Activated gamma-delta T cell (primary cell): Measurements from ENCODE around the gene DOHH.

Experiments used
- DNase-seq: peaks from one replicate; lab custom pipeline; 2025; lab: John Stamatoyannopoulos, UW

Gene DOHH

DNA sequence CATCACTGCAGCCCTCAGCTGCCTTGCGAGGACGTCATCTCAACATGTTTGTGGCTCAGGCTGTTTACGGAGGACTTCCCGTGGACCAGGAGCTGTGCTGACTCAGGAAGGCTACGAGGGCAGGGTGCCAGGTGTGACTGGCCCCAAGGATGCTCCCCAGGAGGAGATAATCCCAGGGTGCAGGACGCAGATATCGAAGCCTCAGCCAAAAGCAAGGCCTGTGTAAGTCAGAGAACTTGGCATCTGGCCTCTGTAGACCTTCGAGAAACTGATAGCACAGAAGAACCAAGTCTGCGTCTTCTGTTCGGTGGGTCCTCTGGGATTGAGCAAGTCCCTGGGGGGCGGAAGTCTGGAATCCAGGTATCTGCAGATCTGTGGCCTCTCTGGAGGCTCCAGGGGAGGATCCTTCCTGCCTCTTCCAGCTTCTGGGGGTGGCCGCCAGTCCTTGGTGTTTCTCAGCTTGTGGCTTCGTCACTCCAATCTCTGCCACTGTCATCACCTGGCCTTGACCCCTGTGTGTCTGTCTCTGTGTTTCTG lies 2.6 kb upstream of the DOHH start:
- DNase-seq, result no peak

DNA sequence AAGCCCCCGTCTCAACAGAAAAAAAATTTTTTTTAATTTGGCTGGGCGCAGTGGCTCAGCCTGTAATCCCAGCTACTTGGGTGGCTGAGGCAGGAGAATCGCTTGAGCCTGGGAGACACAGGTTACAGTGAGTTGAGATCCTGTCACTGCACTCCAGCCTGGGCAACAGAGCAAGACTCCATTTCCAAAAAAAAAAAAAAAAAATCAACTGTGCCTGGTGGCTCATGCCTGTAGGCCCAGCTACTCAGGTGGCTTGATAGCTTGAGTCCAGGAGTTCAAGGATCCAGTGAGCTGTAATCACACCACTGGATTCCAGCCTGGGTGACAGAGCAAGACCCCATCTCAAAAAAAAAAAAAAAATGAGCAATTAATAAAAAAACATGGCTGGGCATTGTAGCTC lies 1.3 kb upstream of the DOHH start:
- DNase-seq, result no peak

DNA sequence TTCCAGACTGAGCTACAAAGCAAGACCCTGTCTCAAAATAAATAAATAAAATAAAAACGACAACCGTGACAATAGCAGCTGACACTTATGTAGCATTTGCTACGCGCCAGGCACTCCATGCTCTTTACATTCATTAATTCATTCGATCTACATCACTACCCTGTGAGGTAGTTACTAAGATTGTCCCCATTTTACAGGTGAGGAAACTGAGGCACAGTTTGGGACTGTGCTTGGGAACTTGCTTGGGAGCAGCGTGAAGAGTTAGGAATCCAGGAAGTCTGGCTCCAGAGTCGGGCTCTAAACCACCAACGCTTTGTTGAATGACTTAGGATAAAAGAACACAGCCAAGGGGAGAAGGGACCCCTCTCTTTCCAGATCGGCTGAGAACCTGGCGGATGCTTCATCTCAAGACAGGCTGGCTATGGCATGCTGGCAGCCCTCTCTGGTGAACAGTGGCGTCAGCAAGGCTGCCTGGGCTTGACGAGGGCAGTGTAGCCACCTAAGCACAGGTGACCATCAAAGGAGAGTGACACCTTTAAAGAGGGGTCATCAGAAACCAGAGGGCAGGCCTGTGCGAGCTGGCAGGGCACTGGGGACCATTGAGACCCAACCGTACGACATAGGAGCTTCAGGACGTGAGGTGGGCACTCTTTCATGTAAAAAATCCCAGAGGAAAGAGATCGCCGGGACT lies 591 bp downstream of the DOHH start:
- DNase-seq, result no peak

DNA sequence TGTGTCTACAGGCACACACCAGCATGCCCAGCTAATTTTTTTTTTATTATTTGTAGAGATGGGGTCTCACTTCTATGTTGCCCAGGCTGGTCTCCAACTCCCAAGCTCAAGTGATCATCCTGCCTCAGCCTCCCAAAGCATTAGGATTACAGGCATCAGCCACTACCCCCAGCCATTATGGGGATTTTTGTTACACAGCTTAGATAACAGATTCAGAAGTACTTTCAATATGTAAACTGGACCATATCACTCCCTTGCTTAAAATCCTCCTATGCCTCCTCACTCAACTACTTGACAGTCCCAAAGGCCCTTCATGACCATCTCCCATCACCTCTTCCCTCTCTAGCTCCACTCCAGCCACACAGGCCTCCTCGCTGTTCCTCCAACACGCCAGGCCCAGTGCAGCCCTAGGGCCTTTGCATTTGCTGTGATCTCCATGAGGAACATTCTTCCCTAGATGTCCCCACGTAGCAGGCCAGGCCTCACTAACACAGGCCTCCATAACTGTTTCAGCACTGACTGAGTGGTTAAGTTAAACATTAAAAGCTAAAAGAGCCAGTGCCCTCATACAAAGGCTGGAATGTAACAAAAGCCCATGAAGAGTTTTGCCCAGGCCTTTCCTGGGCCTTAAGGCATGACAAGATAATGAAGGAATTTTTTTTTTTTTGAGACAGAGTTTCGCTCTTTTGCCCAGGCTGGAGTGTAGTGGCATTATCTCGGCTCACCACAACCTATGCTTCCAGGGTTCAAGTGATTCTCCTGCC lies 2.5 kb downstream of the DOHH start:
- no peak for DNase-seq

GRCh38 chr19:3496392-3497273 lies 3.8 kb downstream of the DOHH start:
- no peak for DNase-seq

DNA sequence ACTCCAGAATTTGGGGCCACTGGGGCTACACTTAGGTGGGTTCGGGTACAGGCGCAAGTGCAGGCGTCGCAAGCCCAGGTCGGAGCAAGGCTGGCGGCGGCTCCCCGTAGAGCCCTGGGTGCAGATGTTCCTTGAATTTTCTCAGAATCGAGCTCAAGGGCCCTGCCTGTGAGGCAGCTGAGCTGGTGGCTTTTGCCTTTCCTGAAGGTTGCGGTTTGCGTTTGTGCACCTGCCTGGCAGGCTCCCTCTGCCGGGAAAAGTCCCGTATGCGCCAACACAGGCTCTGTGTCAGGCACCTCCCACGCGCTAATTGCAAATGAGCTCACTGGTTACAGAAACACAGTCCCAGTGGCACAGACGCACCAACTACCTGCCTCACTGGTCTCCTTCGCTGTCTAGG lies 5.9 kb downstream of the DOHH start:
- DNase-seq, result no peak

DNA sequence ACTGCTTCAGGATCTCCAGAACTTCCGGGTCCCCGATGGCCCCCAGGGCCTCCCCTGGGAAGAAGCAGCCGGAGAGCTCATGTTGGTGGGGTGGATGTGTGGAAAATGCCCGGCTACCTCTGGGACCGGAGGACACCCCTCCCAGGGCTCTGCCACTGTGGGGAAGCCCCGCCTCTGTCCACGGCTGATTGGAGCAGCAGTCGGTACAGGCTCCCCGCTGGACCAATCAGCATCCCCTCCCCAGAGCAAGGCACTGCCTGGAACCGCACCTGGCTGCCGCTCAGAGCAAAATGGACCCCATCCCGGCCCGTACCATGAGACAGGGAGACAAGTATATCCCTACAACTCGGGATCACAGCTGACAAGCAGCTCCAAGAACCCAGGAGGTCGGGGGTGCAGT lies 6.4 kb downstream of the DOHH start:
- no peak for DNase-seq

DNA sequence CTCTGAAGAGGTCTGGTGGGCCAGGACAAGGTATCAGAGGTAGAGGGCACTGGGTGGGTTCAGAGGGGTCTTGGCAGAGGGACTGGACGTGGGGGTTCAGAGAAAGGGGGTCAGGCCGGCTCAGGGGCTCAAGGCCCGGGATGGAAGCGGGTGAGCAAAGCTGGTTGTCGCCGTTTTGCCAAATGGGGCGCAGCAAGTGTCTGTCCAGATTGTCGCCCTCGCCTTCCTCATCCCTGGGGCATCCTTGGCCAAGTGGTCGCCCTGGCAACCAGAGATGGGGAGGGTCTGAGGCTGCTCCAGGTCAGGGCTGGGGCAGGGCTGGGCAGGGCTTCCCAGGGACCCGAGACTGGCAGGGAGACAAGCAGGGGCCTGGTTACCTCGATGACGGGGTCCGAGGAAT lies 6.8 kb downstream of the DOHH start:
- no peak for DNase-seq

DNA sequence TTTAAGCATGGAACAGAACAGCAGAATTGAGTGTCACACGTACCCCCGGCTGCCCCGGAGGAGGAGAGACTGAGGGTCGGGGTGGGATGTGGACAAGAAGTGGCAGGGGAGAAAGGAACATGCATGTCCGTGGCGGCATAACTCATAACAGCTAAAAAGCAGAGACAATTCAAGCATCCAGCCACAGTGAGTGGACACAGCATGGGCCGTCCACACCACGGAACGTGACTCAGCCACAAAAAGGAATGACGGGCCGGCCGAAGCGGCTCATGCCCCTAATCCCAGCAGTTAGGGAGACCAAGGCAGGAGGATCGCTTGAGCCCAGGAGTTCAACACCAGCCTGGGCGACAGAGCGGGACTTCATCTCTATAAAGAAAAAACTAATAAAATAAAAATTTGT lies 7.6 kb downstream of the DOHH start:
- DNase-seq, result no peak

DNA sequence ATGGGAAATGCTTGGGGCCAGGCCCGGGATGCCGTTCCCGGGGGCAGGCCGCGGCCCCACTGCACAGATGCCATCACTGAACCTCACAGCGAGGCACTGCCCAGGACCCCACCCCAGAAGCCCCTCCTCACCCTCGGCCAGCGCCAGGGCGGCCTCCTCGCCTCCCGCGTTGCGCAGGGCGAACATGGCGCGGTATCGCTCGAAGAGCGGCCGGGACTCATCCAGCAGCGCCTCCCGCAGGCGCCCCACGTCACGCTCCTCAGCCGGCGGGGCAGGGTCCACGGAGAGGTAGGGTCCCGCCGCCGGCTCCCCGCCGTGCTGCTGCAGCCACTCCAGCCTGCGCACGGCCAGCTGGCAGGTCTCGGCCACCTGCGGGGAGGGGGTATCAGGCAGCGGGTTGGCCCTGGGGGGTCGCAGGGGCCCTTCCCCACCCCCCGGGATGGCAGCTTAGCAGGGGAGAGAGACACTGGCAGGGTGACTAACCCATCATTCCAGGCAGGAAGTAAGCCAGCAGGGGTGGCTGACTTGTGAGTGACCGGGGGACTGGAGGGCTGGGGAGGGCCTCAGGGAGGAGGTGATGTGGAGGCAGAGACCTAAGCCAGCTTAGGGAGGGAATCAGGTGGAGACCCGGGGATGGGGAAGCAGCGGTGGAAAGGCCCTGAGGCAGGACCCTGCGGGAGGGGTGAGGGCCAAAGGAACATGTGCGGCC lies 8.2 kb downstream of the DOHH start:
- DNase-seq, result no peak

GRCh38 chr19:3491396-3492119 lies 8.9 kb downstream of the DOHH start:
- DNase-seq, result no peak

DNA sequence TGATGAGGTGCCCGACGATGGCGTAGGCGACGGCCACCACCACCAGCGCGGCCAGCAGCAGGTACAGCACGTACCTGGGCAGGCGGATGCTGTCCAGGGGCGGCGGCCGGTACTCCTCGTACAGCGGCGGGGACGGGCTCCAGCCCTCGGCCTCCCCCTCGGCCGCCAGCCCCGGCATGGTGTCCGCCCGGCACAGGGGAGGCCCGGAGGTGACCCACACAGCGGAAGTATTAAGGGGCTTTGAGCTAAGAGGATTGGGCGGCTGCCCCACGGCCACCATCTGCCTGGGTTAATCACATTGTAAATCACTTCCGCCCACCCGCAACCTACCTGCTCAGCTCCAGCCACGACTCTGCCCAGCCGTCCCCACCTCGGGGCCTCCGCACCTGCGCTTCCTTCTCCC lies 17.2 kb downstream of the DOHH start, which contains the start of gene SMIM44:
TSS of gene SMIM44 (minus strand) at position 216 of the 403 bp plus-strand sequence. CDS start at position 178, 38 bp downstream.
- no peak for DNase-seq

GRCh38 chr19:3482507-3483225 lies 17.8 kb downstream of the DOHH start:
- no peak for DNase-seq

DNA sequence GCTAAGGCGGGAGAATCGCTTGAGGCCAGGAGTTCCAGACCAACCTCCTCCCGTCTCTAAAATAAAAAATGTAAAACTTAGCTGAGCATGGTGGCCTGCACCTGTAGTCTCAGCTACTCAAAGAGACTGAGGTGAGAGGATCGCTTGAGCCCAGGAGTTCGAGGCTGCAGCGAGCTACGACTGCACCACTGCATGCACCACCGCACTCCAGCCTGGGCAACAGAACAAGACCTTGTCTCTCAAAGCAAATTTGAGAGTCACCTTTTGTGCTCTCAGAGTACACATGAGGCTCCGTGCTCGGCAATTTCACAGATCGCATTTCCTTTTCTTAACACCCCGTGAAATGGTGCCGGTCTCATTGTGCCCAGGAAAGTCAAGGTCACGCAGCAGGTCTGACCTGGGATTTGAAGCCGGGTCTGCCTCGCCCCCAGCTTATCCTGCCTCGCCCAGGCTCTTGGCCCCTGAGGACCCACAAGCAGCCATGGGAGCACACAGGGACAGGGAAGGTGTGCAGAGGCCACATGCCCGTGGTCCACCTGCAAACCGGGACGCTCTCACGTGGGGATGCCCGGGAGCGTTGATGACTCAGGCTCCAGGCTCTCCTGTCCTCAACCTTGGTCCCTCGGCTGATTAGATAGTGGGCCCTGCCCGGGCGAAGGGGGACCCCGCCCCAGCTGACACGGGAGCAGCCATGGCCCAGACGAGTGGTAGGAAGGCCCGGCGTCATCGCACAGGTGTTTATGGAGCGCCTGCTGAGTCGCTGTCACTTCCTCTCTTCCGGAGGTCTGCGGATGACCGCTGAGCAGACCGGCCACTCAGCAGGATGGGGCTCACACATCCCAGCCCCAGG lies 19.0 kb downstream of the DOHH start:
- DNase-seq, result no peak

GRCh38 chr19:3480383-3481091 lies 19.9 kb downstream of the DOHH start, which contains the start of gene SMIM24:
Gene SMIM24 (minus strand): TSS chr19:3480525. CDS start chr19:3480463, 62 bp downstream.
- DNase-seq, result no peak

GRCh38 chr19:3479834-3480215 lies 20.6 kb downstream of the DOHH start:
- DNase-seq, result no peak

DNA sequence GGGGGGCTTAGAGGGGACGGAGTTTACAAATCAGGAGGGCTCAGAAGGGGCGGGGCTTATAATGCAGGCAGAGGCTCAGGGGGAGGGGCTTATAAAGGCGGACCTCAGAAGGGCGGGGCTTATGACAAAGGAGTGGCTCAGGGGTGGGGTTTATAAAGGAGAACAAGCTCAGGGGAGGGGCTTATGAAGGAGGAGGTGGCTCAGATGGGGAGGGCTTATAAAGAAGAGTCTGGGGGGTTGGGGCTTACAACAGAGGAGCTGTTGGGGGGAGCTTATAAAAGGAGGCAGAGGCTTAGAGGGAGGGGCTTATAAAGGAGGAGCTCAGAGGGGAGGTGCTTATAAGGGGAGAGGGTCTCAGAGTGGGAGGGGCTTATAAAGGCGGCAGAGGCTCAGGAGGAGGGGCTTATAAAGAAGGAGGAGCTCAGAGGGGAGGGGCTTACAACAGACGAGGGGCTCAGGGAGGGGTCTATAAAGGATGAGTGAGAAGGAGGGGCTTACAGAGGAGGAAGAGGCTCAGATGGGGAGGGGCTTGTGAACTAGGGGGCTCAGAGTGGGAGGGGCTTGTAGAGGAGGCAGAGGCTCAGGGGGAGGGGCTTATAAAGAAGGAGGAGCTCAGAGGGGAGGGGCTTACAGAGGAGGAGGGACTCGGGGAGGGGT lies 21.2 kb downstream of the DOHH start:
- DNase-seq, result no peak
